Duodenal mucosa (tissue), 2 donors: Measurements from ENCODE around the gene PPP2R3A.
"Not testable (repeated sequence)": the region's sequence is repeated elsewhere in the genome, so short reads cannot be mapped to it uniquely, and the experiment has no call there.

Source experiments
- H3K27ac ChIP-seq: one replicate; pipeline ENCODE4 v1.7.0; 2013; ENCODE audit warnings: low read depth, low read length
- H3K27me3 ChIP-seq, 2 donors: one replicate each; pipeline ENCODE4 v1.7.0; 2013; ENCODE audit warnings: low read length in 2 of 2, control low read depth in 1 of 2; ENCODE audit not compliant: insufficient read depth in 2 of 2, control insufficient read depth in 1 of 2
- H3K36me3 ChIP-seq, 2 donors: one replicate each; pipeline ENCODE4 v1.7.0; 2013; ENCODE audit warnings: low read length in 2 of 2, control low read depth in 1 of 2; ENCODE audit not compliant: insufficient read depth in 2 of 2, control insufficient read depth in 1 of 2
- H3K4me1 ChIP-seq, 2 donors: one replicate each; pipeline ENCODE4 v1.7.0; 2013; ENCODE audit warnings: low read length in 2 of 2, control low read depth in 1 of 2; ENCODE audit not compliant: insufficient read depth in 2 of 2, control insufficient read depth in 1 of 2
- H3K4me3 ChIP-seq, 2 donors: one replicate each; pipeline ENCODE4 v1.7.0; 2013; ENCODE audit warnings: low read length in 2 of 2, low read depth in 1 of 2
- H3K9ac ChIP-seq, 2 donors: one replicate each; pipeline ENCODE4 v1.7.0; 2013; ENCODE audit warnings: low read length in 2 of 2, low read depth in 1 of 2
- H3K9me3 ChIP-seq, 2 donors: one replicate each; pipeline ENCODE4 v1.7.0; 2013; ENCODE audit warnings: low read length in 2 of 2, control low read depth in 1 of 2; ENCODE audit not compliant: control insufficient read depth in 1 of 2

Gene PPP2R3A

DNA sequence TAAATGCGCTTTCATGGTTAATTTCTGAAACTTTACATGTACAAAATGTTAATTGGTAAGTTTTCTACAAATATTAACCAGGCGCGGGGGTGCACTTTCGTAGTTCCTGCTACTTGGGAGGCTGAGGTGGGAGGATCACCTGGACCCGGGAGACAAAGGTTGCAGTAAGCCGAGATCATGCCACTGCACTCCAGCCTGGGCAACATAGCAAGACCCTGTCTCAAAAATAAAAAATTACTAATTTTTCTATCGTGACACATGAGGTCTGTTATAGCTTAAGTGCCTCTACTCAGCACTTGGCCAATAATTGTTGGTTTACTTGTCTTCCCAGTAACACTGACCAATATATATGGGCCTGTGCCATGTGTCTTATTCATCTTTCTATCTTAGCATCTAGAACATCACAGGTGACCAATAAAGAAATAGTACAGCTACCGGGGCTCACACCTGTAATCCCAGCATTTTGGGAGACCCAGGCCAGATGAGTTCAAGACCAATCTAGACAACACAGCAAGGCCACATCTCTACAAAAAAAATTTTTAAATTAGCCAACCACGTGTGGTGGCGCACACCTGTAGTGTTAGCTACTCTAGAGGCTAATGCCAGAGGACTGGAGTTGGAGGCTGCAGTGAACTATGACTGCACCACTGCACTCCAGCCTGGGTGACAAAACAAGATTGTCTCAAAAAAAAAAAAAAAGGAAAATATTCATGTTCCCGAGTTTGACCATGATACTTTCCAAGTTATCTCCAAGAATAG, 224.5 kb downstream of the PPP2R3A start:
- H3K36me3 ChIP-seq: no peaks in the 10 kb centered on the region
- no peak overlapping the region for H3K27ac ChIP-seq
- H3K4me1 ChIP-seq: peaks cover 41 to 42% of the 10 kb centered on the region in 2 donors
- no peak overlapping the region for H3K9ac ChIP-seq
- H3K4me3 ChIP-seq: peak overlapping the region in 1 of 2 donors; percentile 12
- H3K9me3 ChIP-seq: no peaks in the 10 kb centered on the region
- no peaks in the 10 kb centered on the region for H3K27me3 ChIP-seq

DNA sequence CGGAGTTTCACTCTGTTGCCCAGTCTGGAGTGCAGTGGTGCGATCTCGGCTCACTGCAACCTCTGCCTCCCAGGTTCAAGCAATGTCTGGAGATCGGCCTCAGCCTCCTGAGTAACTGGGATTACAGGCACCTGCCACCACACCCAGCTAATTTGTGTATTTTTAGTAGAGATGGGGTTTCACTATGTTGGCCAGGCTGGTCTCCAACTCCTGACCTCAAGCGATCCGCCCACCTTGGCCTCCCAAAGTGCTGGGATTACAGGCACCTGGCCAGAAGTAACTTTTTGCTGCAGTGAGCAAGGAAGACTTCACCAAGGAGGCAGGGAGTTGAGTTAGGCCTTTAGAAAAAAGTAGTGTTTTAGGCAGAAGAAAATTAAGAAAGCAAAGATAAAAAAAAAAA, 226.7 kb downstream of the PPP2R3A start:
- not testable (repeated sequence) for H3K27ac ChIP-seq, H3K9me3 ChIP-seq, H3K27me3 ChIP-seq, H3K36me3 ChIP-seq
- H3K4me1 ChIP-seq: peaks cover 27 to 28% of the 10 kb centered on the region in 2 donors
- peak overlapping the region in 1 of 2 donors; percentile 20 for H3K9ac ChIP-seq
- peak overlapping the region; percentile 91 to 96 for H3K4me3 ChIP-seq

DNA sequence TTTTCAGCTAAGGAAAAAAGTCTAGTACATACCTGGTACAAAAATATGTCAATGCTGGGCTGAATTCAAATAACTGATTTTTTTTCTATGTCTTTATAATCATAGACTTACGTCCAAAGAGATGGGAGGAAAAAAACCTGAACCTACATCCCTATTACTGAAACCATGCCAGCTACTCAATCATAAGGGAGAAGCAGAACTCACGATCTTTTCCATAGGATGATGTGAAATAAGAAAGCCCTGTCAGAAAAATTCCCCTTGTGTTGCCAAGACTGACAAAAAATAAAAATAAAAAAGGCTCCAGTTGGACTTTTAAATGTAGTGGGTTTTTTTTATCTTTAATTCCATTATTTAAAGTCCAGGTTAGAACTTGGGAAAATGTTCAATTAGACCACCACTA, 227.3 kb downstream of the PPP2R3A start:
- Histone ChIP-seq H3K27ac (no peak overlapping the region), H3K27me3 (no peaks in the 10 kb centered on the region), H3K4me1 (peaks cover 29 to 30% of the 10 kb centered on the region in 2 donors), H3K9me3 (no peaks in the 10 kb centered on the region), H3K4me3 (peak overlapping the region; percentile 91 to 96), H3K9ac (peak overlapping the region; percentile 86 to 92), H3K36me3 (no peaks in the 10 kb centered on the region)

DNA sequence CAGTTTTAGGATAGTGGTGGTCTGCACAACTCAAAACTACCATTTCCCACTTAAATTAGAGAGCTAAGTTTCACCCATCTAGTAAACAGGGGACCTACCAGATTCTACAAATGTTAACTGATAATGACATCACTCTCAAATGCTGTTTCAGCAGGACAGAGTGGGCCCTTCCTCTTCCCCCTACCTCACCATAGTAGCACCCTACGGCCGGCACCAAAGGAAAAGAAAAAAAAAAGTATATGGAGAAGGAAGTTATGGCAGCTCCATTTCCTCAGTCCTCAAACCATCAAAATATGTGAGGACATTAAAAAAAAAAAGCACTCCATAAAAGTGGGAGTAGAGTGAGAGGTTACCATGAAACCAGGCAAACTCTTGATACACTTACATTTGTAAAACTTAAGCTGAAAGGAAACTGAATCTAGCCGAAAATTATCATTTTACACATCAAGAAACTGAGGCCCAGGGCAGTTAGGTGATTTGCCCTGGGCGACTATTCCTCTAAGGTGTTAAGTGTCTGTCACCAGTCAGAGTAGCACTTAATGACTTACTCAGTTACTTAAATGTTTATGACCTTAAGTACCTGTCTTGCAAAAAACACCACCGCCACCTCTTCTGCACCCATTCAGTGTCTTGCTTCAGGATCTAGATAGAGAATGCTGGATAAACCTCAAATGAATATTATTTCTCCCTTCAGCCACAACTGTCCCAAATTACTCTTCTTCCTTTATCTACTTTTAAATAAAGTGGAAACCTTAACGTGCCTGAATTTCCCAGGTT, 227.9 kb downstream of the PPP2R3A start:
- H3K9ac ChIP-seq: peak overlapping the region; percentile 86 to 92

DNA sequence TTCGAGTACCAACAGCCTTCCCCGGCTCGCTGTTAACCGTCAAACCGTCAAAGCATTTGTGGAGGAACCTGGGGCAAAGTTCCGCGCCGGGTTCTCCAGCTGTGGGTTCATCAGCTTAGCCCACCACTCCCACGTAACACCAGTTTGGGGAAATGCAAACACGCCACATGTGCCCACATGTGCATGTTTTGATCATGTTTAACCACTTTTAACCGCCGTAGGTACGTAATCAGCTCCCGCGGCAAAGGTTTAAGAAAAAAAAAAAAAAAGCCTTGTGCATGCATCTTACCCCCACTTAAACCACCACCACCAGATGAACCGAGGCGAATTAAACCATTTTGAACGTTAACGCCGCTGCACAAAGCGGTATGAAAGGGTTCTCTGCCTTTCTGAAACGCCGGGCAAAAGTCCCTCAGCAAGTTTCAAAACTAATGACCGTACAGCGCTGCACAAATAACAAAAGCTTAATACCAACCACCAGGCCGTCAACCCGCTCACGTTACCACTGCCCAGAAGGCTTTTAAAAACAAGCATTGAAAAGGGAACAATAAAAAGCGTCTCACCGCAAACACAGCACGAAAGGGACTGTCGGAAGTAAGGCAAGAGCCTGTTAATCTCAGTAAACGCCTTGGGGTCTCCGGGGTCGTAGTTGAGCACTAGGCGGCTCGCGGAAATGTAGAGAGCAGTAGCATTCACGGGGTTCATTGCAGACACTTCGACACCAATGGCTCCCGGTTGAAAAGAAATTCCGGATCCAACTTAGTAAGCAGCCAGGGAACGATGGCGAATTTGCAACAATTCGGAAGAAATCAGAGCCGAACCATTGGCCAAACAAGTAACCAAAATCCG, 229.1 kb downstream of the PPP2R3A start:
- no peaks in the 10 kb centered on the region for H3K9me3 ChIP-seq
- no peaks in the 10 kb centered on the region for H3K36me3 ChIP-seq
- H3K27me3 ChIP-seq: no peaks in the 10 kb centered on the region
- peak overlapping the region; percentile 99 for H3K27ac ChIP-seq
- H3K9ac ChIP-seq: peak overlapping the region; percentile 86 to 92
- H3K4me1 ChIP-seq: peaks cover 21 to 29% of the 10 kb centered on the region in 2 donors
- peak overlapping the region; percentile 91 to 96 for H3K4me3 ChIP-seq

More for the DNA sequence above, 227.9 kb downstream of the PPP2R3A start:
- Histone ChIP-seq H3K4me1 (peaks cover 27 to 30% of the 10 kb centered on the region in 2 donors), H3K27me3 (no peaks in the 10 kb centered on the region), H3K4me3 (peak overlapping the region; percentile 91 to 96), H3K9me3 (no peaks in the 10 kb centered on the region), H3K36me3 (no peaks in the 10 kb centered on the region), H3K27ac (no peak overlapping the region)

DNA sequence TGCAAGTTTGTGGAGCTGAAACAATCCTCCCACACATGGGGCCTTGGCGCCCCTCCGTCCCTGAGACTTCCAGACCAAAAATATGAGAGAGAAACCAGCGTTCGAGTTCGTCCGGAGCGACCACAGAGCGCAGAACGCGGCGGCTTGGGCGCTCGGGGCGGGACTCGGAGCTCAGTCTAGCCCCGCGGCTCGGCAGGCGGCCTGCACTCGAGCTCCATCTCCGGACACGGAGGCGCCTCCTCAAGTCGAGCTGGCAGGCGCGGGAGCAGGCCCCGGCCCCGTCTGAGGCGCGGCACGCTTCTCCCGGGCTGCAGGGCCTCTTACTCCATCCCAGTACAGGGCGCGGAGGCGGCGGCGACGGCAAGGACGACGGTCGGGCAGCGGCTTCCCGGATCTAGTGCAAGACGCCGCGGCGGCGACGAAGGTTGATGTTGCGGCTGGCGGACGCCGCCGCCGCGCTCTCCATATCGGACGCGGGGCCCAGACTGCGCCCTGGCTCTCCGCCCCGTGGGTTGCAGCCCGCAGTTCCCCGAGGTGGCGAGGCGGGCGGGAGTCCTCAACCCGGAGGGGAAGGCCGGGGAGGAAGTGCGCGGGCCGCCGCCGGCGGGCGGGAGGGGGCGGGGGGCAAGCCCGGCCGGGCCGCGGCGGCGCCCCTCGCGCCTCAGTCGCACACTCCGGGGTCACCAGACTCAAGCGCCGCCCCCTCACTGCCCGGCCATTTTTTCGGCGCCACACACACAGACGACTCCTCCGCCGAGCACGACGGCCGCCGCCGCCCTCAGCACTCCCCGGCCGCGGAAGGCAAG, 229.9 kb downstream of the PPP2R3A start:
- no peaks in the 10 kb centered on the region for H3K36me3 ChIP-seq
- H3K9ac ChIP-seq: peak overlapping the region; percentile 86 to 92
- no peaks in the 10 kb centered on the region for H3K27me3 ChIP-seq
- no peaks in the 10 kb centered on the region for H3K9me3 ChIP-seq
- H3K4me3 ChIP-seq: peak overlapping the region; percentile 91 to 96
- H3K27ac ChIP-seq: peak overlapping the region; percentile 99
- H3K4me1 ChIP-seq: peaks cover 16 to 29% of the 10 kb centered on the region in 2 donors

DNA sequence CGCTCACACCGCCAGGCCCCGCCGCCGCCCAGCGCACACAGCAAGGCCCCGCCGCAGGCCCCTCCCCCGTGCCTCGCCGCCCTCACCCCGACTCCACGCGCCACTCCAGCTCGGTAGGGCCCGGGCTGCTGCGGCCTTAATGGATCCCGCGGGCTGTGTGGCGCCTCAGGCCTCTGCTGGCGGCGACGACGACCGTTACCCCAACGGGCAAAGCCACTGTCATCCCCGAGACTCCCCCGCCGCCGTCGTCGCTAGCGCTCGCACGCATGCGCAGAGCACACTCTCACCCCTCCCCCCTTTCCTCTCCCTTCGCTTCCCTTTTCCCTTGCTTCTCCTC, 230.5 kb downstream of the PPP2R3A start, which contains the start of gene MSL2:
Gene MSL2 (minus strand): TSS at position 272 of the 337 bp plus-strand sequence. CDS start 1,222 bp downstream, outside the sequence.
- Histone ChIP-seq H3K9me3 (no peaks in the 10 kb centered on the region), H3K36me3 (no peaks in the 10 kb centered on the region), H3K4me3 (peak within 1 kb of the TSS; percentile 91 to 96), H3K4me1 (peaks cover 11 to 28% of the 10 kb centered on the region in 2 donors), H3K27me3 (no peaks in the 10 kb centered on the region), H3K27ac (peak within 1 kb of the TSS; percentile 99), H3K9ac (peak within 1 kb of the TSS; percentile 86 to 92)

DNA sequence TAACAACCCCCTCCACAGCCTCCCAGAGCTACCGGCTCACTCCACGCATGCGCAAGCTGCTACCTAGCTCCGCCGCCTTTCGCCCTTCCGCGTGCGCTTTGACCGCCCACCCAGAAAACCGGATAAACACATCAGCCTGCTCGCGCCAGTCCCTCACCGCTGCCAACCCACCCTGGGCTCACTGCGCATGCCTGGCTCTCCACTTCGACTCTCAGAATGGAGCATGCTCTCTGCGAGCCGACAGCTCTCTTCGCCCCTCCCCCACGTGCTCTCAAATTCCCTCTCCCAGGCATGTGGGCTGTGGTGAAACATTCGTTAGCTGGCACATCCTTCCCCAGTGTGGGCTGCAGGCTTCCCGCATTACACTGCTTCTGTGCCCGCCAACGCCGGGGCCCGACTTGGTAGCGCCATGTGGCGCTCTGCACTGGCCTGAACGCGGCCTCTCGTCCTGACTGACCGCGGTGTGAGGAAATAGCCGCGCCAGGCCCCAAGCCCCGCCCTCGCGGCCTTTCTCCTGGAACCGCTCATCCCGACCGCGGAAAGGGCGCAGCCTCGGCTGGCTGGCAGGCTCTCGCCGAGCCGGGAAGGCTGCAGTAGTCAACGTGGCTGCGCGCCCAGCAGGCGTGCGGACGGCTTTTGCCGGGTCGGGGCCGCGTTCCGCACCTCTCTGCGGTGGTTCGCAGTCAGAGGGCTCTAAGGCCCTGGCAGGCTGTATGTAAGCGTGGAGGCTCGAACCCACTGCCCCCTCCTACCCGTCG, 231.1 kb downstream of the PPP2R3A start:
- Histone ChIP-seq H3K27ac (peak overlapping the region; percentile 99), H3K9ac (peak overlapping the region; percentile 85 to 92), H3K4me3 (peak overlapping the region; percentile 82 to 96), H3K27me3 (no peaks in the 10 kb centered on the region), H3K9me3 (no peaks in the 10 kb centered on the region), H3K36me3 (no peaks in the 10 kb centered on the region), H3K4me1 (peaks cover 11 to 23% of the 10 kb centered on the region in 2 donors)
